IMR-90 (cell line): ENCODE data around the gene HERC6. TPM values are rescaled to one million over a fixed set of nuclear protein-coding genes. Genes with fewer than 3 reads are reported as not detected.

Experiments used
- ATAC-seq: fragments of 200-7000 bp; cut with Tn5 transposase; 2 replicates; pipeline ENCODE4 v1.9.1; 2020; ENCODE audit warnings: low read depth, mild to moderate bottlenecking, moderate library complexity
- BruUV-seq: library from RNA; stranded (reverse); fragments of 400-500 nt; replicated peaks from 2 replicates; lab custom pipeline; 2021; lab: Mats Ljungman, UMichigan
- CTCF ChIA-PET: fragments of 300-600 bp; formaldehyde crosslinking; extraction: SDS; loops from one replicate; lab custom pipeline; 2021; ENCODE audit warnings: antibody characterized with exemption; lab: Yijun Ruan, JAX
- POLR2A ChIA-PET: fragments of 300-600 bp; sonication (Branson Sonifier 250); formaldehyde crosslinking; loops from one replicate; lab custom pipeline; 2022; ENCODE audit warnings: antibody characterized with exemption; ENCODE audit not compliant: unreplicated experiment; lab: Charles Lee
- DNase-seq: peaks from one replicate; pipeline ENCODE4 v3.0.0; 2013
- H2AFZ ChIP-seq: replicated peaks from 2 replicates; pipeline ENCODE3; 2013; ENCODE audit warnings: low read length, mild to moderate bottlenecking; ENCODE audit not compliant: poor library complexity
- H2AK5ac ChIP-seq: 2 replicates; pipeline ENCODE4 v1.6.1; 2013; ENCODE audit warnings: low read depth, low read length, inconsistent platforms
- H2AK9ac ChIP-seq: replicated peaks from 2 replicates; pipeline ENCODE3; 2013; ENCODE audit warnings: mild to moderate bottlenecking, low read depth, low read length, moderate library complexity; ENCODE audit not compliant: poor library complexity
- H2BK120ac ChIP-seq: 2 replicates; pipeline ENCODE4 v1.6.1; 2013; ENCODE audit warnings: low read depth, low read length, inconsistent platforms
- H2BK15ac ChIP-seq: 3 replicates; pipeline ENCODE4 v1.6.1; 2013; ENCODE audit warnings: low read depth, low read length, inconsistent platforms
- H2BK20ac ChIP-seq: 2 replicates; pipeline ENCODE4 v1.6.1; 2013; ENCODE audit warnings: low read depth, mild to moderate bottlenecking, inconsistent platforms, low read length, moderate library complexity
- H2BK5ac ChIP-seq: 2 replicates; pipeline ENCODE4 v1.6.1; 2013; ENCODE audit warnings: mild to moderate bottlenecking, low read depth, low read length, inconsistent platforms; ENCODE audit not compliant: poor library complexity, severe bottlenecking
- H3K14ac ChIP-seq: replicated peaks from 2 replicates; pipeline ENCODE4 v1.6.1; 2013; ENCODE audit warnings: low read depth, low read length, inconsistent platforms
- H3K18ac ChIP-seq: 2 replicates; pipeline ENCODE4 v1.6.1; 2013; ENCODE audit warnings: low read depth, low read length, control low read depth
- H3K23ac ChIP-seq: 2 replicates; pipeline ENCODE4 v1.6.1; 2013; ENCODE audit warnings: low read depth, low read length, inconsistent platforms
- H3K27ac ChIP-seq: 2 replicates; pipeline ENCODE4 v1.5.1; 2013; ENCODE audit warnings: mild to moderate bottlenecking, control low read depth, low read length; ENCODE audit not compliant: insufficient read depth
- H3K27me3 ChIP-seq: 2 replicates; pipeline ENCODE4 v1.6.1; 2013; ENCODE audit warnings: low read length; ENCODE audit not compliant: control insufficient read depth, insufficient read depth
- H3K36me3 ChIP-seq: 2 replicates; pipeline ENCODE4 v1.6.1; 2013; ENCODE audit warnings: low read length, mixed read lengths; ENCODE audit not compliant: control insufficient read depth, insufficient read depth
- H3K4ac ChIP-seq: 2 replicates; pipeline ENCODE4 v1.6.1; 2013; ENCODE audit warnings: low read depth, low read length, inconsistent platforms
- H3K4me1 ChIP-seq: 2 replicates; pipeline ENCODE4 v1.6.1; 2013; ENCODE audit warnings: low read length, mixed read lengths; ENCODE audit not compliant: control insufficient read depth, insufficient read depth
- H3K4me2 ChIP-seq: 2 replicates; pipeline ENCODE4 v1.6.1; 2013; ENCODE audit warnings: low read depth, mild to moderate bottlenecking, control low read depth, low read length, moderate library complexity
- H3K4me3 ChIP-seq: 2 replicates; pipeline ENCODE4 v1.5.1; 2013; ENCODE audit warnings: low read depth, mild to moderate bottlenecking, control low read depth, low read length, moderate library complexity; ENCODE audit not compliant: insufficient read depth
- H3K56ac ChIP-seq: 2 replicates; pipeline ENCODE4 v1.6.1; 2013; ENCODE audit warnings: low read length, inconsistent platforms; ENCODE audit not compliant: insufficient read depth; ENCODE audit errors: extremely low read depth
- H3K79me1 ChIP-seq, 2 experiments: 2 replicates each; pipeline ENCODE4 v1.6.1; 2013; ENCODE audit warnings: low read length in 2 of 2, inconsistent platforms in 1 of 2, low read depth in 1 of 2
- H3K9ac ChIP-seq: 2 replicates; pipeline ENCODE4 v1.6.1; 2013; ENCODE audit warnings: low read depth, low read length, control low read depth
- H3K9me1 ChIP-seq: 2 replicates; pipeline ENCODE4 v1.6.1; 2013; ENCODE audit warnings: low read length, inconsistent platforms; ENCODE audit not compliant: insufficient read depth
- H3K9me3 ChIP-seq: 2 replicates; pipeline ENCODE4 v1.6.1; 2013; ENCODE audit warnings: low read length; ENCODE audit not compliant: control insufficient read depth, insufficient read depth
- H4K20me1 ChIP-seq: 2 replicates; pipeline ENCODE4 v1.6.1; 2013; ENCODE audit warnings: low read length, inconsistent platforms; ENCODE audit not compliant: insufficient read depth
- H4K5ac ChIP-seq: 2 replicates; pipeline ENCODE4 v1.6.1; 2013; ENCODE audit warnings: mild to moderate bottlenecking, low read depth, low read length, control low read depth
- H4K8ac ChIP-seq, 2 experiments: 2 replicates each; pipeline ENCODE4 v1.6.1; 2013; ENCODE audit warnings: low read depth in 2 of 2, low read length in 2 of 2, control low read depth in 1 of 2, inconsistent platforms in 1 of 2
- H4K91ac ChIP-seq: 2 replicates; pipeline ENCODE4 v1.6.1; 2013; ENCODE audit warnings: low read depth, low read length, inconsistent platforms; ENCODE audit not compliant: insufficient read depth
- BHLHE40 ChIP-seq: fragments of 150-350 bp; IDR thresholded peaks from 2 replicates; pipeline ENCODE4 v1.6.1; 2016; ENCODE audit warnings: mild to moderate bottlenecking, low read depth, low read length
- CTCF ChIP-seq: conservative IDR thresholded peaks from 2 replicates; pipeline ENCODE4 v1.5.1; 2012; ENCODE audit warnings: mild to moderate bottlenecking, low read depth, low read length, improper control_type of control experiment
- MAZ ChIP-seq: IDR thresholded peaks from 2 replicates; pipeline ENCODE4 v1.6.1; 2012; ENCODE audit warnings: low read depth, mild to moderate bottlenecking, low read length, improper control_type of control experiment, moderate library complexity, borderline replicate concordance
- WGBS, 2 experiments: methylation state at CpG; one replicate each; pipeline versions ENCODE4 v1.1.5 to v1.1.7; 2013; ENCODE audit warnings: missing lambda C conversion rate in 2 of 2; ENCODE audit not compliant: insufficient read length in 1 of 2; ENCODE audit errors: extremely low coverage in 2 of 2; 5-methylcytosine and 5-hydroxymethylcytosine counted together
- dilution Hi-C: fragments of 300-500 bp; cut with HindIII; formaldehyde crosslinking; loops from one replicate; pipeline ENCODE4 v1.14.3; 2018; ENCODE audit warnings: low sequenced_read_pairs; ENCODE audit not compliant: unreplicated experiment
- in situ Hi-C: fragments of 300-500 bp; cut with MboI; formaldehyde crosslinking; loops from 3 replicates; pipeline ENCODE4 v1.14.3; 2019; ENCODE audit warnings: low sequenced_read_pairs, inconsistent platforms, mixed read lengths
- intact Hi-C: fragments of 100-400 bp; cut with micrococcal nuclease; formaldehyde crosslinking; loops from 2 replicates; pipeline ENCODE4 v1.10.0; 2022
- polyA plus RNA-seq, 3 experiments: library from polyadenylated mRNA; depleted of rRNA; stranded (reverse); fragments of >200 nt; gene quantifications; 2 replicates each; pipeline ENCODE4 v1.2.3, GENCODE V29; 2012; ENCODE audit warnings: low replicate concordance in 1 of 3
- total RNA-seq: library from RNA; depleted of rRNA; stranded (reverse); fragments of >200 nt; gene quantifications from 2 replicates; pipeline ENCODE4 v1.2.3, GENCODE V29; 2012

The HERC6 gene
- total and polyA plus RNA-seq, 2 of the 4 experiments (the other 2 are of a cell fraction) = 0.53 to 1.6 TPM

DNA sequence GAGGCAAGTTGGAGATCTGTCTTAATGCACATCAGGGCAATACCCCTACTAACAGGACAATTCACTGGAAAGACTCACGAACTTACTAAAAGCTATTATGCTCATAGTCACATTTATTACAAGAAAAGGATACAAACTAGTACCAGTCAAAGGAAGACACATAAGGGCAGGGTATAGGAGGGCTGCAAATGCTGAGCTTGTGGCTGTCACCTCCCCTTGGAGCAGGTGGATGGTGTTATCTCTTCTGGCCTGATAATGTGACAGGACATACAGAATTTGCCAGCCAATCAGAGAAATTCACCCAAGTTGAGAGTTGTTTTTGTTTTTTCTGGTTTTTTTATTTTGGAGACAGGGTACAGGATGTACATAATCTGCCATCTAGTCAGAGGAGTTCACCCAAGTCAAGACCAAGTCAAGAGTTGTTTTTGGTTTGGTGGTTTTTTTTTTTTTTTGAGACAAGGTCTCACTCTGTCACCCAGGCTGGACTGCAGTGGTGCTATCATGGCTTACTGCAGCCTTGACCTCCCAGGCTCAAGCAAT, 87.1 kb downstream of the HERC6 start:
- no peak overlapping the region for H2BK5ac ChIP-seq
- intact Hi-C loops (no loop called here), dilution Hi-C loops (no loop called here), in situ Hi-C loops (no loop called here)
- H2BK20ac ChIP-seq = no peak overlapping the region
- H3K27me3 ChIP-seq = peaks cover 5% of the 10 kb centered on the region
- no peaks in the 10 kb centered on the region for H3K9me3 ChIP-seq
- ATAC-seq (no peak), DNase-seq (no peak)
- H3K4me1 ChIP-seq = no peaks in the 10 kb centered on the region
- no peak overlapping the region for H2BK120ac ChIP-seq
- H2AK9ac ChIP-seq = no peak overlapping the region
- H2AK5ac ChIP-seq = no peak overlapping the region
- H3K56ac ChIP-seq = no peak overlapping the region
- H4K91ac ChIP-seq = no peak overlapping the region
- H2BK15ac ChIP-seq = no peak overlapping the region
- no peak overlapping the region for H3K18ac ChIP-seq
- H4K20me1 ChIP-seq = no peaks in the 10 kb centered on the region
- no peaks in the 10 kb centered on the region for H3K79me1 ChIP-seq
- no peak overlapping the region for H3K4me2 ChIP-seq
- TF ChIP-seq CTCF (no peak), MAZ (no peak), BHLHE40 (no peak)
- H3K36me3 ChIP-seq = no peaks in the 10 kb centered on the region
- CTCF ChIA-PET = no interaction called here
- no peak overlapping the region for H4K8ac ChIP-seq
- H3K9ac ChIP-seq = no peak overlapping the region
- H3K4me3 ChIP-seq = no peak overlapping the region
- no peak overlapping the region for H3K14ac ChIP-seq
- H3K9me1 ChIP-seq = no peaks in the 10 kb centered on the region
- no CpG with 5 or more reads among the region's 1 CpG for WGBS, 2 experiments
- no peak overlapping the region for H3K27ac ChIP-seq
- no TSS peak for BruUV-seq
- no peak overlapping the region for H3K4ac ChIP-seq
- POLR2A ChIA-PET = no interaction called here
- no peak overlapping the region for H2AFZ ChIP-seq
- no peak overlapping the region for H3K23ac ChIP-seq
- H4K5ac ChIP-seq = no peak overlapping the region
